DND-41 (cell line): ENCODE data around the gene GAS2.

ENCODE experiments used
- EZH2 ChIP-seq: IDR thresholded peaks from 3 replicates; pipeline ENCODE4 v1.6.1; 2012; ENCODE audit warnings: borderline replicate concordance, low read depth, mild to moderate bottlenecking, moderate library complexity, low read length, inconsistent platforms; ENCODE audit not compliant: severe bottlenecking
- TF ChIP-seq, protein P1 (sequence below): IDR thresholded peaks from 2 replicates; pipeline ENCODE4 v1.5.1; 2012; ENCODE audit warnings: borderline replicate concordance, low read length, moderate library complexity, mild to moderate bottlenecking; ENCODE audit not compliant: poor library complexity, severe bottlenecking; ENCODE audit errors: extremely low read depth

DNA sequence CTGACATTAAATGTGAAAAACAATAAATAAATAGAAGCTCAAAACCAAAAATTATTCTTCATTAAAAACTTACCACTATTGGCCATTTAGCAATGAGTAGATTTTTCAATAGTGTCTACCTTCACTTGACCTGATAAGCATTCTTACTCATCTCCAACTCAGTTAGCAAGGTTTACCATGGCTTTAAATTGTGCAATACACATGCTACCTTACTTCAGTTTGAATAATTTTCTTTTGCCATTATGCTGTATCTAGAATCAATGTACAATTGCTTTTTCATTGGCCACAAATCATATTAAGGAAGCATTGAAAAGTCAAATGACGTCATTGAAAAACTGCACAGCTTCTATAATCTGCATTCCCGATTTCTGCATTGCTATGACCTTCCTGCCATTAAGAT, 98.3 kb downstream of the GAS2 start:
- TF ChIP-seq, protein P1, sequence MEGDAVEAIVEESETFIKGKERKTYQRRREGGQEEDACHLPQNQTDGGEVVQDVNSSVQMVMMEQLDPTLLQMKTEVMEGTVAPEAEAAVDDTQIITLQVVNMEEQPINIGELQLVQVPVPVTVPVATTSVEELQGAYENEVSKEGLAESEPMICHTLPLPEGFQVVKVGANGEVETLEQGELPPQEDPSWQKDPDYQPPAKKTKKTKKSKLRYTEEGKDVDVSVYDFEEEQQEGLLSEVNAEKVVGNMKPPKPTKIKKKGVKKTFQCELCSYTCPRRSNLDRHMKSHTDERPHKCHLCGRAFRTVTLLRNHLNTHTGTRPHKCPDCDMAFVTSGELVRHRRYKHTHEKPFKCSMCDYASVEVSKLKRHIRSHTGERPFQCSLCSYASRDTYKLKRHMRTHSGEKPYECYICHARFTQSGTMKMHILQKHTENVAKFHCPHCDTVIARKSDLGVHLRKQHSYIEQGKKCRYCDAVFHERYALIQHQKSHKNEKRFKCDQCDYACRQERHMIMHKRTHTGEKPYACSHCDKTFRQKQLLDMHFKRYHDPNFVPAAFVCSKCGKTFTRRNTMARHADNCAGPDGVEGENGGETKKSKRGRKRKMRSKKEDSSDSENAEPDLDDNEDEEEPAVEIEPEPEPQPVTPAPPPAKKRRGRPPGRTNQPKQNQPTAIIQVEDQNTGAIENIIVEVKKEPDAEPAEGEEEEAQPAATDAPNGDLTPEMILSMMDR = no peak
- no peak for TF ChIP-seq EZH2
